HG03097 (cell line): Measurements from ENCODE around the gene CDKN2D.

ENCODE experiments used
- ATAC-seq: cut with Tn5 transposase; IDR thresholded peaks from one replicate; pipeline ENCODE4 v1.9.1; 2021; ENCODE audit not compliant: unreplicated experiment, low FRiP score

CDKN2D gene

DNA sequence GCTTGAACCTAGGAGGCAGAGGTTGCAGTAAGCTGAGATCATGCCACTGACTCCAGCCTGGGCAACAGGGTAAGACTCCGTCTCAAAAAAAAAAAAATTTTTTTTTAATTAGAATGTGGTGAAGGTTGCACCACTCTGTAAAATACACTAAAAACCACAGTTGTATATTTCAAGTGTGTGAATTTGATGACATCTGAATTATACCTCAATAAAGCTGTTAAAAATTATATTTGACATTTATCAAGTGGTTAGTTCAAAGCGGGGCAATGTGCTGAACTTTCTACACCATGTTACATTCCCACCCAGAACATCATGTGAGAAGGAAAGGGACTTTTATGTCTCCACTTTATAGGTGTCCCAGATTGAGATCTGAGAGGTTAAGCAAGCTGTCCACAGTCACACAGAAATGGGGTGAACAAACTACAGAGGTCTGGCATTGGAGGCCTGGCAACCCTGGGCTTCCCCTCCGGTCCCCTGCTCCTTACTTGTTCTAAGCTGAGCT is 45.6 kb downstream of the CDKN2D start:
- no peak for ATAC-seq

DNA sequence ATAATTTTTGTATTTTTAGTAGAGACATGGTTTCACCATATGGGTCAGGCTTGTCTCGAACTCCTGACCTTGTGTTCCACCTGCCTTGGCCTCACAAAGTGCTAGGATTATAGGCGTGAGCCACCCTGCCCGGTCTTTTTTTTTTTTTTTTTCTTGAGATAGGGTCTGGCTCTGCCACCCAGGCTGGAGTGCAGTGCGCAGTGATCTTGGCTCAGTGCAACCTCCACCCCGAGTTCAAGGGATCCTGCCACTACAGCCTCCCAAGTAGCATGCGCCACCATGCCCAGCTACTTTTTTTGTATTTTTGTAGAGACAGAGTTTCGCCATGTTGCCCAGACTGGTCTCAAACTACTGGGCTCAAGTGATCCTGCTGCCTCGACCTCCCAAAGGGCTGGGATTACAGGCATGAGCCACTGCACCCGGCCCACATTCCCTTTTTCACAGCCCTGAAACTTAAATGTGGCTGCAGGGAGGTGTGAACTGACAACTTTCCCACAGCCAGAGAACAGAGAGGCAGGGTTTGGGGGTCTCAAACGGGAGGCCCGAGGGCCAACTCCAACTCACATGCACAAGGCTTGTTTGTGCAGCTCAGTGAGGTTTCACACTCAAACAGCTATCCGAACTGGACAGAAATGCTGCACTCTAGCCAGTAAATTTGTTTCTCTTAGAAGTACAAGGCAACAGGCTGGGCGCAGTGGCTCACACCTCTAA is 47.2 kb downstream of the CDKN2D start:
- ATAC-seq, result no peak

DNA sequence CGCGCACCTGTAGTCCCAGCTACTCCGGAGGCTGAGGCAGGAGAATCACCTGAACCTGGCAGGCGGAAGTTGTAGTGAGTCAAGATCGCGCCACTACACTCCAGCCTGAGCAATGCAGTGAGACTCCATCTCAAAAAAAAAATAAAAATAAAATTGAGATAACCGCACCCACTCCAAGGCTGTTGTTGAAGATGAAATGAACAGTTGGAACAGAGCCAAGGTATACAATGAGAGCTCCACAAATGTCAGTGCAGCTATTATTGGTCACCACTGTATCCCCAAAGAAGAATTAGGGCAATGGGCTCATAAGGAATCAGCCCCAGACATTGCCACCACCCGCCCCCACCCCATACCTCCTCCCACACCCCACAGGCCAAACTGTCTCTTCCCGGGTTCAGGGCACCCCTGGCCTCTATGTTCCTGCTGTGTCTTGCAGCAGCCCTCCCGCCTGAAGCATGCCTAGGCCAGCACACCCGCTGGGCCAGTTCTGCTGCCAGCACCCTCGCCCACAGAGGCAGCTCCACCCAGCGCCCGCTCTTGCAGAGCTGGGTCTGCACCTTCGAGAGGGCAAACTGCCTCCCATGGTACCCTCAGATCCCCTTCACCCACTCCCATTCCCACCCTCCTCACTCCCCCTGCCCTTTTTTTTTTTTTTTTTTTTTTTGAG is 48.0 kb downstream of the CDKN2D start:
- ATAC-seq, result no peak

DNA sequence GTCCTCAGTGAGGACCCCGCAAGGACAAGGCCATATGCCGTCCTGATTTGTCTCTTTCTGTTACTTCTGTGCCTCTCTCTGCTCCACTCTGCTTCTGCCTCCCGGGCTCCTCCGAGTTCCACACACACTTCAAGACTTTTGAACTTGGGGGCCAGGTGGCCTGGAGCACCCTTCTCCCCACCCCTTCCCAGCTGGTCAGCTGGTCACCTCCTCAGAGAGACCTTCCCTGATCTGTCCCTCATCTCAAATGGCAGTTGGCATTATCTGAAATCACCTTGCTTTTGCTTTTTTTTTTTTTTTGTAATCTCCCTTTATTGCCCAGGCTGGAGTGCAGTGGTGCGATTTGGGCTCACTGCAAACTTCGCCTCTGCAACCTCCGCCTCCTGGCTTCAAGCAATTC is 49.4 kb downstream of the CDKN2D start:
- ATAC-seq, result no peak

DNA sequence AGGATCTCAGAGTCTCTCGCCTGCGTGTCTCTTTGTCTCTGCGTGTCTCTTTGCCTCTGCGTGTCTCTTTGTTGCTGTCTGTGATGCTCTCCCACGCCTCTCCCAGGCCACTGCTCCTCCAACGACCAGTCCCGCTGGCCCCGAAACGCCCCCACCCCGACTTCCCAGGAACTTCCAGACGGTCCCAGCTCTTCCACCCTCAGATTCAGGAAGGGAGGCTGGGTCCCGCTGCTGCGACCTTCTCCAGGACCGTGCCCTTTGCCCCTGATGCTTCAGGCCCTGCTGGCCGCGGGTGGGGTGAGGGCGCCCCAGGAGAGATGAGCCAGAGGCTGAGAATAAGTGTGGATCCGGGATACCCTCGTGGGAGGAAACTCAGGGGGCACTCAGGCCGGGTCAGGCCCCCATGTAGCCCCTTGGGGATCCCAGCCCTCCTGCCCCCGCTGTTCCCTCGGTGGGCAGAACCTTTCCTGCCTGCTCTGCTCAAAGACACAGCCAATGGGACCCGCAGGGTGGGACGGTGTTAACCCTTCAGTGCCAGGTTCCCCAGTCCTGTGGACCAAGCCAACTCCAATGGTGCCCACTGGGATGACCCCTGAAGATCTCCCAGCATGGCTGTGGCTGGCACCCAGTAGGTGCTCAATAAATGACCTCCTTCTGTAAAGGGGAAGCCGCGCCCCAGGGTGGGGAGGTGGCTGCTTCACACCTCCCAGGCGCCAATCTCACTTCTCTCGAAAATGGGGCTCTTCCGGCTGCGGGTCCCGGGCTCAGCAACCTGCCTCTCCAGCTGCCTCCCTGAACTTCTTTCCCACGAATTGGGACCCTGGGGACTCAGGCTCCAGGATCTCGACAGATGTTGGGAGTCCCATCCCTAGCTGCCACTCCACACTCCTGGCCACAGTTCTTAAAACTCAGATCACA is 50.1 kb downstream of the CDKN2D start:
- no peak for ATAC-seq

DNA sequence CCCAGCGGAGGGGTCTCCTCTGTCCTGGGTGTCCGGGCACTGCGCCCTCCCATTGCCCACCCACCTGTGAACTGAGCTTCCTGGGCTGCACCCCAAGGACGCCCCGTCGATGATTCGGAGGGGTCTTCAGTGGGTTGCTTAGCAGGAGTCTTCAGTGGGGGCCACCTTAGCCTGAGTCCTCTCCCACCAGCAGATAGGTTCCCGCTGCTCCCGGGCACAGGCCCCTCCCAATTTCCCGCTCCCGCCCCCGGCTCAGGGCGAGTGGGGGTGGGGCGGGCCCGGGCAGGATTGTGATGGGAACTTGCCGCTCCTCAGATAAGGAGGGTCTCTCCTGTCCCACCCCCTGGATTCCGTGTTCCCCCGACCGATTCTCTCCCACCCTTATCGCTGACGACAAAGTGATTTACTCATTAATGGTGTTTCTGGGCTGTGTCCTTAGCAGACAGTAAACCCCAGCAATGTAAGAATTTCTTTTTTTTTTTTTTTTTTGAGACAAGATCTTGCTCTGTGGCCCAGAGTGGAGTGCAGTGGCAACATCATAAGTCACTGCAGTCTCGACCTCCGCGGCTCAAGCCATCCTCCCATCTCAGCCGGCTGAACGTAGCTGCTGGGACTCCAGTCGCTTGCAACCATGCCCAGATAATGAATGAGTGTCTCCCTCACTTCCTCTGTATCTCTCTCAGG is 50.9 kb downstream of the CDKN2D start:
- no peak for ATAC-seq

DNA sequence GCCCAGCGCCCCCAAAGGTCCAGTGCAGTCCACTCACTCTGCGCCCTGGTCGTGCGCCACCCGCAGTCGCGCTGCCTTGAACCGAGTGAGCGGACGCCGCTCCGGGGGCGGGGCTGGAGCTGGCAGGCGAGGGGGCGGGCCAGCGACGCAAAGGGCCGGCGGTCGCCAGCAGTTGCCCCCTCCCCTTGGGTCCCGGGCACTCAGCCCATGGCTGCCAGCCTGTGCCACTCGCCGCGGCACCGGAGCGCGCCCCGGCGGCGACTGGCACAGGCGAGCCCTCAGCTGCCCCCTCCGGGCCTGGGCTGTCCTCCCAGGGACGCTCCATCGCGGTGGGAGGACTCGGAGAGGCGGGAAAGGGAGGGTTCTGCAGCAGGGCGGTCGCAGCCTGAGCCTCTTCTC is 51.4 kb downstream of the CDKN2D start, which contains the start of gene S1PR5:
TSS of gene S1PR5 (minus strand) at position 87 of the 399 bp plus-strand sequence. CDS start 2,436 bp downstream, outside the sequence.
- no peak for ATAC-seq

DNA sequence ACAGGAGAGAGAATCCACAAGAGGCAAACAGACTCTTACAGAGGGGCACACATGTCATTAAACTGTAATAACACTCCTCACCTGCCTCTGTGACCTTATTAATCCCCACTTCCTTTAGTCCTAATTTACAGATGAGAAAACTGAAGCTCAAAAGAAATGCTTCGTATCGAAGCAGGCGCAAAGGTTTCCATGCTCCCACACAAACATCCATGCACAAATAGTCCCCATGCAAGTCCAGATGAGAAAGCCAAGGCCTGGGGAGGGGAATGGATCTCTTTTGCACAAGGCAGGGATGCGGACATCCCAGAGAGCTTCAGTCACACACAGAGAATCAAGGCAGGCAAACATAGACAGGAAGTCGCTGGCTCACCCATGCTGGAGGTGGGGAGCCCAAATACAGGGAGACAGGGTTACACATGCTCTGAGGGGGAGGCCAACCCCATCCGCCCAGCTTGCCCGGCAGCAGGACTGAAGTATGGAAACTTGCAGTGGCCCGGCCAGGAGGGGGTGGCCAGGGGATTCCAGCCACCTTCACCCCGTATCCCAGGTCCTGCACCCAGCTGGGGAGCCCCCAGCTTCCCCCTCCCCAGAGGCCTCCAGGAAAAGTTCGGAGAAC is 52.0 kb downstream of the CDKN2D start:
- ATAC-seq, result no peak
